CD4-positive, alpha-beta T cell treated with Interleukin-15 for 4 hours (primary cell): ENCODE measurements around the gene KIAA0930.
A peak's percentile ranks its signal among the peaks of the same experiment; 100 is the strongest.

Experiments used
- DNase-seq: peaks from one replicate; pipeline ENCODE4 v3.0.0-alpha.2; 2020; ENCODE audit warnings: low spot score

Gene KIAA0930

GRCh38 chr22:45172881-45173585, 67.7 kb downstream of the KIAA0930 start:
- DNase-seq: peak; percentile 55

- DNase-seq: no peak
Observed at GRCh38 chr22:45171830-45172229, 68.9 kb downstream of the KIAA0930 start.

- no peak for DNase-seq
Observed at GRCh38 chr22:45169591-45170466, 70.9 kb downstream of the KIAA0930 start.

- DNase-seq: no peak
Observed at GRCh38 chr22:45166932-45167331, 73.8 kb downstream of the KIAA0930 start.

- DNase-seq: peak; percentile 17
Observed at GRCh38 chr22:45164270-45165088, 76.2 kb downstream of the KIAA0930 start.

GRCh38 chr22:45163451-45164269, 77.0 kb downstream of the KIAA0930 start, which contains the start of gene NUP50:
Gene NUP50 (plus strand): TSS chr22:45163925. CDS start chr22:45168178, 4,253 bp downstream.
- peak; percentile 96 for DNase-seq

- no peak for DNase-seq
Observed at GRCh38 chr22:45163099-45163450, 77.6 kb downstream of the KIAA0930 start.

- no peak for DNase-seq
Observed at GRCh38 chr22:45162531-45162930, 78.2 kb downstream of the KIAA0930 start.

GRCh38 chr22:45159652-45160462, 80.8 kb downstream of the KIAA0930 start:
- DNase-seq: no peak

- no peak for DNase-seq
Observed at GRCh38 chr22:45157907-45158306, 82.8 kb downstream of the KIAA0930 start.

- DNase-seq: no peak
Observed at GRCh38 chr22:45155050-45155840, 85.4 kb downstream of the KIAA0930 start.

GRCh38 chr22:45154383-45154782, 86.3 kb downstream of the KIAA0930 start:
- no peak for DNase-seq

- DNase-seq: no peak
Observed at GRCh38 chr22:45151503-45151902, 89.2 kb downstream of the KIAA0930 start.

GRCh38 chr22:45150139-45150538, 90.6 kb downstream of the KIAA0930 start:
- no peak for DNase-seq

GRCh38 chr22:45149671-45150070, 91.0 kb downstream of the KIAA0930 start:
- no peak for DNase-seq

- DNase-seq: no peak
Observed at GRCh38 chr22:45144916-45145315, 95.8 kb downstream of the KIAA0930 start.

GRCh38 chr22:45142376-45142775, 98.3 kb downstream of the KIAA0930 start:
- DNase-seq: no peak
